Subcutaneous adipose tissue (tissue), 4 donors: ENCODE measurements around the gene BORCS5. TPM values are rescaled to one million over a fixed set of nuclear protein-coding genes. Genes with fewer than 3 reads are reported as not detected.

Experiments used
- CTCF ChIP-seq: fragments of 450-650 bp; IDR thresholded peaks from one replicate; pipeline ENCODE4 v1.5.1; 2016; ENCODE audit warnings: low read depth, mild to moderate bottlenecking, control low read depth, antibody characterized with exemption, moderate library complexity
- total RNA-seq, 4 donors: library from RNA; depleted of rRNA; stranded (reverse); fragments of >200 nt; gene quantifications; one replicate each; pipeline ENCODE4 v1.1.0, GENCODE V29; 2016

Gene BORCS5
- total RNA-seq, 4 donors from 2014 or later = 9.8 to 21.4 (median 14.6) TPM

- TF ChIP-seq CTCF = no peak
These were observed 85.1 kb downstream of the BORCS5 start for GRCh38 chr12:12441843-12442461.

- TF ChIP-seq CTCF = no peak
These were observed 85.7 kb downstream of the BORCS5 start for GRCh38 chr12:12442548-12443071.

GRCh38 chr12:12443431-12443878 is 86.6 kb downstream of the BORCS5 start:
- TF ChIP-seq CTCF = no peak

GRCh38 chr12:12445165-12445881 is 88.4 kb downstream of the BORCS5 start:
- no peak for TF ChIP-seq CTCF

GRCh38 chr12:12445882-12446181 is 89.0 kb downstream of the BORCS5 start:
- TF ChIP-seq CTCF = no peak

- no peak for TF ChIP-seq CTCF
These were observed 89.9 kb downstream of the BORCS5 start for GRCh38 chr12:12446786-12447185.

GRCh38 chr12:12447236-12447635 is 90.4 kb downstream of the BORCS5 start:
- TF ChIP-seq CTCF = no peak
